Keratinocyte (primary cell): ENCODE results near the gene DBP. TPM values are rescaled to one million over a fixed set of nuclear protein-coding genes. Genes with fewer than 3 reads are reported as not detected.

Experiments used
- DNase-seq: peaks from one replicate; pipeline ENCODE4 v3.0.0-alpha.2; 2011; ENCODE audit warnings: low read depth, missing footprints, low spot score
- FAIRE-seq: peaks from 2 replicates; lab custom pipeline; 2011; peaks lifted over from hg19 to GRCh38; lab: Jason Lieb, UNC
- H2AFZ ChIP-seq: 2 replicates; pipeline ENCODE4 v1.6.0; 2012; ENCODE audit warnings: low read length, control low read depth, inconsistent platforms; ENCODE audit not compliant: control insufficient read depth
- H3K27ac ChIP-seq: 2 replicates; pipeline ENCODE4 v1.5.1; 2011; ENCODE audit warnings: low read length; ENCODE audit not compliant: control insufficient read depth, insufficient read depth
- H3K27me3 ChIP-seq: 3 replicates; pipeline ENCODE4 v1.6.0; 2011; ENCODE audit warnings: low read length; ENCODE audit not compliant: control insufficient read depth, insufficient read depth; ENCODE audit errors: extremely low read depth
- H3K36me3 ChIP-seq, 2 experiments: 2 replicates in 1 of 2; 3 replicates in 1 of 2; pipeline ENCODE4 v1.5.1; 2011; ENCODE audit warnings: low read length in 2 of 2, mild to moderate bottlenecking in 1 of 2; ENCODE audit not compliant: control insufficient read depth in 2 of 2, insufficient read depth in 2 of 2; ENCODE audit errors: extremely low read depth in 1 of 2
- H3K4me1 ChIP-seq: 3 replicates; pipeline ENCODE4 v1.5.1; 2011; ENCODE audit warnings: low read length; ENCODE audit not compliant: control insufficient read depth, insufficient read depth; ENCODE audit errors: extremely low read depth
- H3K4me2 ChIP-seq: 3 replicates; pipeline ENCODE4 v1.6.0; 2011; ENCODE audit warnings: low read depth, low read length; ENCODE audit not compliant: control insufficient read depth, insufficient read depth; ENCODE audit errors: extremely low read depth
- H3K4me3 ChIP-seq, 3 experiments: fragments of 200-600 bp in 1 of 3; sonication (generic) in 1 of 3; 2 replicates in 2 of 3; 3 replicates in 1 of 3; pipeline ENCODE4 v1.5.1; 2011 to 2016; ENCODE audit warnings: low read length in 3 of 3, mild to moderate bottlenecking in 3 of 3, control low read depth in 2 of 3, inconsistent platforms in 1 of 3, low read depth in 1 of 3, mixed read lengths in 1 of 3, mixed run types in 1 of 3, moderate library complexity in 1 of 3; ENCODE audit not compliant: control insufficient read depth in 2 of 3, insufficient read depth in 2 of 3; ENCODE audit errors: extremely low read depth in 1 of 3
- H3K79me2 ChIP-seq: 2 replicates; pipeline ENCODE4 v1.6.0; 2012; ENCODE audit warnings: low read length; ENCODE audit not compliant: control insufficient read depth, insufficient read depth
- H3K9ac ChIP-seq: 3 replicates; pipeline ENCODE4 v1.6.0; 2011; ENCODE audit warnings: low read length; ENCODE audit not compliant: control insufficient read depth, insufficient read depth; ENCODE audit errors: extremely low read depth
- H3K9me1 ChIP-seq: 3 replicates; pipeline ENCODE4 v1.6.0; 2011; ENCODE audit warnings: low read length; ENCODE audit not compliant: control insufficient read depth, insufficient read depth; ENCODE audit errors: extremely low read depth
- H3K9me3 ChIP-seq: 2 replicates; pipeline ENCODE4 v1.5.1; 2012; ENCODE audit warnings: low read depth, low read length; ENCODE audit not compliant: control insufficient read depth
- H4K20me1 ChIP-seq: 3 replicates; pipeline ENCODE4 v1.6.0; 2011; ENCODE audit warnings: low read length; ENCODE audit not compliant: control insufficient read depth, insufficient read depth; ENCODE audit errors: extremely low read depth
- EZH2 ChIP-seq: IDR thresholded peaks from one replicate; pipeline ENCODE4 v1.6.1; 2012; ENCODE audit warnings: inconsistent platforms, mild to moderate bottlenecking, low read length, moderate library complexity
- dilution Hi-C: fragments of 300-500 bp; cut with MboI; formaldehyde crosslinking; loops from one replicate; pipeline ENCODE4 v1.7.0; 2020; ENCODE audit warnings: low sequenced_read_pairs; ENCODE audit not compliant: extremely low pct_ligation_motif_present
- polyA plus RNA-seq, 5 experiments: library from polyadenylated mRNA; depleted of rRNA in 3 of 5; stranded (reverse) in 3 of 5; stranded (forward) in 1 of 5; unstranded in 1 of 5; fragments of >200 nt; gene quantifications; 1 replicate in 1 of 5; 2 replicates in 3 of 5; 3 replicates in 1 of 5; pipeline versions ENCODE4 v1.2.1 to v1.2.3, GENCODE V29; 2011 to 2012; ENCODE audit warnings: missing spikeins in 2 of 5, low read depth in 1 of 5, low replicate concordance in 1 of 5
- TF ChIP-seq, protein P1 (sequence below), 3 experiments: IDR thresholded peaks in 1 of 3; conservative IDR thresholded peaks in 1 of 3; optimal IDR thresholded peaks in 1 of 3; 2 replicates in 2 of 3; 3 replicates in 1 of 3; pipeline versions ENCODE3 to v1.5.1; 2011; ENCODE audit warnings: low read length in 3 of 3, mild to moderate bottlenecking in 3 of 3, moderate library complexity in 2 of 3, control low read depth in 1 of 3, inconsistent platforms in 1 of 3; ENCODE audit not compliant: insufficient read depth in 2 of 3; ENCODE audit errors: extremely low read depth in 1 of 3

DBP gene
- polyA plus RNA-seq, 1 donor (not counting 4 experiments of a cell fraction or from before 2014, with no cell fraction given) = 1.0 TPM

DNA sequence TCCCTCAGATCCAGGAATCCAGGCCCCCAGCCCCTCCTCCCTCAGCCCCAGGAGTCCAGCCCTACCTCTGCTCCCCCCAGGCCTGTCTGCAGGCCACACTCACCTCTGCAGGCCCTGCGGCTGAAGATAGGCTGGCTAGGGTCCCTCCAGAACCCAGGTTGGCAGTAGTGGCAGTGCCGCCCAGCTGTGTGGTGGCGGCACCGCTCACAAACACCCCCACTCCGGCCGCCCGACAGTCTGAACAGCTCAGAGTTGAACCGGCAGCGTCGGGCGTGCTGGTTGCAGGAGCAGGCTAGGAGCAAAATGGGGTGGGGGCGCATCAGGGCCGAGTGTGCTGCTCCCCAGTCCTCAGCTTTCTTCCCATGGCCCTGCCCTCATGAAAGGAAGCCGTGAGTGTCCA, 27.3 kb upstream of the DBP start:
- H3K9me1 ChIP-seq = no peaks in the 10 kb centered on the region
- TF ChIP-seq EZH2 = no peak
- TF ChIP-seq, protein P1, sequence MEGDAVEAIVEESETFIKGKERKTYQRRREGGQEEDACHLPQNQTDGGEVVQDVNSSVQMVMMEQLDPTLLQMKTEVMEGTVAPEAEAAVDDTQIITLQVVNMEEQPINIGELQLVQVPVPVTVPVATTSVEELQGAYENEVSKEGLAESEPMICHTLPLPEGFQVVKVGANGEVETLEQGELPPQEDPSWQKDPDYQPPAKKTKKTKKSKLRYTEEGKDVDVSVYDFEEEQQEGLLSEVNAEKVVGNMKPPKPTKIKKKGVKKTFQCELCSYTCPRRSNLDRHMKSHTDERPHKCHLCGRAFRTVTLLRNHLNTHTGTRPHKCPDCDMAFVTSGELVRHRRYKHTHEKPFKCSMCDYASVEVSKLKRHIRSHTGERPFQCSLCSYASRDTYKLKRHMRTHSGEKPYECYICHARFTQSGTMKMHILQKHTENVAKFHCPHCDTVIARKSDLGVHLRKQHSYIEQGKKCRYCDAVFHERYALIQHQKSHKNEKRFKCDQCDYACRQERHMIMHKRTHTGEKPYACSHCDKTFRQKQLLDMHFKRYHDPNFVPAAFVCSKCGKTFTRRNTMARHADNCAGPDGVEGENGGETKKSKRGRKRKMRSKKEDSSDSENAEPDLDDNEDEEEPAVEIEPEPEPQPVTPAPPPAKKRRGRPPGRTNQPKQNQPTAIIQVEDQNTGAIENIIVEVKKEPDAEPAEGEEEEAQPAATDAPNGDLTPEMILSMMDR (optimal IDR thresholded peaks at IDR 0.05 in 1 of 3, IDR thresholded peaks at IDR 0.05 in 1 of 3, conservative IDR thresholded peaks at IDR 0.05 in 1 of 3; ENCODE audit: extremely low read depth in 1 of 3, insufficient read depth in 2 of 3, low read length in 3 of 3) = no peak
- no peaks in the 10 kb centered on the region for H3K4me1 ChIP-seq
- H4K20me1 ChIP-seq = no peaks in the 10 kb centered on the region
- H3K36me3 ChIP-seq = no peaks in the 10 kb centered on the region
- DNase-seq = no peak
- H2AFZ ChIP-seq = no peak overlapping the region
- dilution Hi-C loops = no loop called here
- H3K27me3 ChIP-seq = no peaks in the 10 kb centered on the region
- no peak overlapping the region for H3K4me3 ChIP-seq
- no peak overlapping the region for H3K4me2 ChIP-seq
- no peak overlapping the region for H3K9ac ChIP-seq
- no peak for FAIRE-seq
- no peaks in the 10 kb centered on the region for H3K79me2 ChIP-seq
- H3K9me3 ChIP-seq = no peaks in the 10 kb centered on the region
- H3K27ac ChIP-seq = no peak overlapping the region

DNA sequence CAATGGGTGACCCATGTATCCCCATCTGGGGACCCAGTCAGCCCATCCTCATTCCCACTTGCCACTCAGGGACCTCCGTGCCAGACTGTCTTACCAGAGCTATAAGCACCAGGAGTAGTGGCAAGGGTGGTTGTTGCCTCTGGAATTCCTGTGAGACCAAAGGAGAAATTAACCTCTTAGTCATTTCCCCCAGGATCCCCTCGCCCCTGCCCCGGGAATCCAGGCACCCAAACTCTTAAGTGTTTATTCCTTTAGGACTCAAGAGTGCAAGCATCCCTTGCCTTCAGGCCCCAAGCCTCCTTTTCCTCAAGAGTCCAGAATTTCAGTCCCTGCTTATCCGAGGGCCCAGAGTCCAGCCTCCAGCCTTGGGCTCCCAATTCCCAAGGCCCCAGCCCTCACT, 26.5 kb upstream of the DBP start:
- no peaks in the 10 kb centered on the region for H4K20me1 ChIP-seq
- H3K36me3 ChIP-seq = no peaks in the 10 kb centered on the region
- no peak overlapping the region for H3K9ac ChIP-seq
- H3K79me2 ChIP-seq = no peaks in the 10 kb centered on the region
- no peak overlapping the region for H3K27ac ChIP-seq
- no peaks in the 10 kb centered on the region for H3K9me1 ChIP-seq
- H2AFZ ChIP-seq = no peak overlapping the region
- no peaks in the 10 kb centered on the region for H3K27me3 ChIP-seq
- no peak for DNase-seq
- H3K4me2 ChIP-seq = no peak overlapping the region
- FAIRE-seq = no peak
- H3K4me3 ChIP-seq = no peak overlapping the region
- no peak for TF ChIP-seq EZH2
- TF ChIP-seq, protein P1 (optimal IDR thresholded peaks at IDR 0.05 in 1 of 3, IDR thresholded peaks at IDR 0.05 in 1 of 3, conservative IDR thresholded peaks at IDR 0.05 in 1 of 3; ENCODE audit: extremely low read depth in 1 of 3, insufficient read depth in 2 of 3, low read length in 3 of 3) = no peak
- dilution Hi-C loops = no loop called here
- no peaks in the 10 kb centered on the region for H3K4me1 ChIP-seq
- H3K9me3 ChIP-seq = no peaks in the 10 kb centered on the region
